IMR-90 (cell line): Measurements from ENCODE around the gene CRYBA4. TPM values are rescaled to one million over a fixed set of nuclear protein-coding genes. Genes with fewer than 3 reads are reported as not detected.

Source experiments
- ATAC-seq: fragments of 200-7000 bp; cut with Tn5 transposase; 2 replicates; pipeline ENCODE4 v1.9.1; 2020; ENCODE audit warnings: low read depth, mild to moderate bottlenecking, moderate library complexity
- BruUV-seq: library from RNA; stranded (reverse); fragments of 400-500 nt; replicated peaks from 2 replicates; lab custom pipeline; 2021; lab: Mats Ljungman, UMichigan
- CTCF ChIA-PET: fragments of 300-600 bp; formaldehyde crosslinking; extraction: SDS; loops from one replicate; lab custom pipeline; 2021; ENCODE audit warnings: antibody characterized with exemption; lab: Yijun Ruan, JAX
- POLR2A ChIA-PET: fragments of 300-600 bp; sonication (Branson Sonifier 250); formaldehyde crosslinking; loops from one replicate; lab custom pipeline; 2022; ENCODE audit warnings: antibody characterized with exemption; ENCODE audit not compliant: unreplicated experiment; lab: Charles Lee
- DNase-seq: peaks from one replicate; pipeline ENCODE4 v3.0.0; 2013
- H2AFZ ChIP-seq: replicated peaks from 2 replicates; pipeline ENCODE3; 2013; ENCODE audit warnings: low read length, mild to moderate bottlenecking; ENCODE audit not compliant: poor library complexity
- H2AK5ac ChIP-seq: 2 replicates; pipeline ENCODE4 v1.6.1; 2013; ENCODE audit warnings: low read depth, low read length, inconsistent platforms
- H2AK9ac ChIP-seq: replicated peaks from 2 replicates; pipeline ENCODE3; 2013; ENCODE audit warnings: mild to moderate bottlenecking, low read depth, low read length, moderate library complexity; ENCODE audit not compliant: poor library complexity
- H2BK120ac ChIP-seq: 2 replicates; pipeline ENCODE4 v1.6.1; 2013; ENCODE audit warnings: low read depth, low read length, inconsistent platforms
- H2BK15ac ChIP-seq: 3 replicates; pipeline ENCODE4 v1.6.1; 2013; ENCODE audit warnings: low read depth, low read length, inconsistent platforms
- H2BK20ac ChIP-seq: 2 replicates; pipeline ENCODE4 v1.6.1; 2013; ENCODE audit warnings: low read depth, mild to moderate bottlenecking, inconsistent platforms, low read length, moderate library complexity
- H2BK5ac ChIP-seq: 2 replicates; pipeline ENCODE4 v1.6.1; 2013; ENCODE audit warnings: mild to moderate bottlenecking, low read depth, low read length, inconsistent platforms; ENCODE audit not compliant: poor library complexity, severe bottlenecking
- H3K14ac ChIP-seq: replicated peaks from 2 replicates; pipeline ENCODE4 v1.6.1; 2013; ENCODE audit warnings: low read depth, low read length, inconsistent platforms
- H3K18ac ChIP-seq: 2 replicates; pipeline ENCODE4 v1.6.1; 2013; ENCODE audit warnings: low read depth, low read length, control low read depth
- H3K23ac ChIP-seq: 2 replicates; pipeline ENCODE4 v1.6.1; 2013; ENCODE audit warnings: low read depth, low read length, inconsistent platforms
- H3K27ac ChIP-seq: 2 replicates; pipeline ENCODE4 v1.5.1; 2013; ENCODE audit warnings: mild to moderate bottlenecking, control low read depth, low read length; ENCODE audit not compliant: insufficient read depth
- H3K27me3 ChIP-seq: 2 replicates; pipeline ENCODE4 v1.6.1; 2013; ENCODE audit warnings: low read length; ENCODE audit not compliant: control insufficient read depth, insufficient read depth
- H3K36me3 ChIP-seq: 2 replicates; pipeline ENCODE4 v1.6.1; 2013; ENCODE audit warnings: low read length, mixed read lengths; ENCODE audit not compliant: control insufficient read depth, insufficient read depth
- H3K4ac ChIP-seq: 2 replicates; pipeline ENCODE4 v1.6.1; 2013; ENCODE audit warnings: low read depth, low read length, inconsistent platforms
- H3K4me1 ChIP-seq: 2 replicates; pipeline ENCODE4 v1.6.1; 2013; ENCODE audit warnings: low read length, mixed read lengths; ENCODE audit not compliant: control insufficient read depth, insufficient read depth
- H3K4me2 ChIP-seq: 2 replicates; pipeline ENCODE4 v1.6.1; 2013; ENCODE audit warnings: low read depth, mild to moderate bottlenecking, control low read depth, low read length, moderate library complexity
- H3K4me3 ChIP-seq: 2 replicates; pipeline ENCODE4 v1.5.1; 2013; ENCODE audit warnings: low read depth, mild to moderate bottlenecking, control low read depth, low read length, moderate library complexity; ENCODE audit not compliant: insufficient read depth
- H3K56ac ChIP-seq: 2 replicates; pipeline ENCODE4 v1.6.1; 2013; ENCODE audit warnings: low read length, inconsistent platforms; ENCODE audit not compliant: insufficient read depth; ENCODE audit errors: extremely low read depth
- H3K79me1 ChIP-seq, 2 experiments: 2 replicates each; pipeline ENCODE4 v1.6.1; 2013; ENCODE audit warnings: low read length in 2 of 2, inconsistent platforms in 1 of 2, low read depth in 1 of 2
- H3K9ac ChIP-seq: 2 replicates; pipeline ENCODE4 v1.6.1; 2013; ENCODE audit warnings: low read depth, low read length, control low read depth
- H3K9me1 ChIP-seq: 2 replicates; pipeline ENCODE4 v1.6.1; 2013; ENCODE audit warnings: low read length, inconsistent platforms; ENCODE audit not compliant: insufficient read depth
- H3K9me3 ChIP-seq: 2 replicates; pipeline ENCODE4 v1.6.1; 2013; ENCODE audit warnings: low read length; ENCODE audit not compliant: control insufficient read depth, insufficient read depth
- H4K20me1 ChIP-seq: 2 replicates; pipeline ENCODE4 v1.6.1; 2013; ENCODE audit warnings: low read length, inconsistent platforms; ENCODE audit not compliant: insufficient read depth
- H4K5ac ChIP-seq: 2 replicates; pipeline ENCODE4 v1.6.1; 2013; ENCODE audit warnings: mild to moderate bottlenecking, low read depth, low read length, control low read depth
- H4K8ac ChIP-seq, 2 experiments: 2 replicates each; pipeline ENCODE4 v1.6.1; 2013; ENCODE audit warnings: low read depth in 2 of 2, low read length in 2 of 2, control low read depth in 1 of 2, inconsistent platforms in 1 of 2
- H4K91ac ChIP-seq: 2 replicates; pipeline ENCODE4 v1.6.1; 2013; ENCODE audit warnings: low read depth, low read length, inconsistent platforms; ENCODE audit not compliant: insufficient read depth
- BHLHE40 ChIP-seq: fragments of 150-350 bp; IDR thresholded peaks from 2 replicates; pipeline ENCODE4 v1.6.1; 2016; ENCODE audit warnings: mild to moderate bottlenecking, low read depth, low read length
- CEBPB ChIP-seq: IDR thresholded peaks from 2 replicates; pipeline ENCODE4 v1.6.1; 2012; ENCODE audit warnings: low read depth, low read length, improper control_type of control experiment
- CTCF ChIP-seq: conservative IDR thresholded peaks from 2 replicates; pipeline ENCODE4 v1.5.1; 2012; ENCODE audit warnings: mild to moderate bottlenecking, low read depth, low read length, improper control_type of control experiment
- ELK1 ChIP-seq: fragments of 150-350 bp; IDR thresholded peaks from 2 replicates; pipeline ENCODE4 v1.6.1; 2016; ENCODE audit warnings: low read depth, mild to moderate bottlenecking, low read length, moderate library complexity, borderline replicate concordance
- FOS ChIP-seq: fragments of 150-350 bp; IDR thresholded peaks from 2 replicates; pipeline ENCODE4 v1.6.1; 2016; ENCODE audit warnings: low read depth, low read length
- MAFK ChIP-seq: IDR thresholded peaks from 2 replicates; pipeline ENCODE4 v1.6.1; 2012; ENCODE audit warnings: low read depth, low read length, improper control_type of control experiment
- MAZ ChIP-seq: IDR thresholded peaks from 2 replicates; pipeline ENCODE4 v1.6.1; 2012; ENCODE audit warnings: low read depth, mild to moderate bottlenecking, low read length, improper control_type of control experiment, moderate library complexity, borderline replicate concordance
- MXI1 ChIP-seq: IDR thresholded peaks from 2 replicates; pipeline ENCODE4 v1.6.1; 2012; ENCODE audit warnings: low read depth, mild to moderate bottlenecking, low read length, moderate library complexity, borderline replicate concordance
- POLR2A ChIP-seq: IDR thresholded peaks from 2 replicates; pipeline ENCODE4 v1.6.1; 2012; ENCODE audit warnings: mild to moderate bottlenecking, low read depth, low read length
- RAD21 ChIP-seq: IDR thresholded peaks from 2 replicates; pipeline ENCODE4 v1.6.1; 2012; ENCODE audit warnings: low read length, improper control_type of control experiment
- RCOR1 ChIP-seq: IDR thresholded peaks from 2 replicates; pipeline ENCODE4 v1.6.1; 2012; ENCODE audit warnings: mild to moderate bottlenecking, low read length, improper control_type of control experiment; ENCODE audit not compliant: insufficient replicate concordance
- RFX5 ChIP-seq: IDR thresholded peaks from 2 replicates; pipeline ENCODE4 v1.8.0; 2012; ENCODE audit warnings: low read depth, mild to moderate bottlenecking, low read length, moderate library complexity
- SMC3 ChIP-seq: fragments of 150-350 bp; IDR thresholded peaks from 2 replicates; pipeline ENCODE4 v1.6.1; 2016; ENCODE audit warnings: low read depth, mild to moderate bottlenecking, antibody characterized with exemption, low read length, moderate library complexity
- USF2 ChIP-seq: fragments of 150-350 bp; IDR thresholded peaks from 2 replicates; pipeline ENCODE4 v1.6.1; 2017; ENCODE audit warnings: mild to moderate bottlenecking, antibody characterized with exemption, low read length, low read depth
- WGBS, 2 experiments: methylation state at CpG; one replicate each; pipeline versions ENCODE4 v1.1.5 to v1.1.7; 2013; ENCODE audit warnings: missing lambda C conversion rate in 2 of 2; ENCODE audit not compliant: insufficient read length in 1 of 2; ENCODE audit errors: extremely low coverage in 2 of 2; 5-methylcytosine and 5-hydroxymethylcytosine counted together
- dilution Hi-C: fragments of 300-500 bp; cut with HindIII; formaldehyde crosslinking; loops from one replicate; pipeline ENCODE4 v1.14.3; 2018; ENCODE audit warnings: low sequenced_read_pairs; ENCODE audit not compliant: unreplicated experiment
- in situ Hi-C: fragments of 300-500 bp; cut with MboI; formaldehyde crosslinking; loops from 3 replicates; pipeline ENCODE4 v1.14.3; 2019; ENCODE audit warnings: low sequenced_read_pairs, inconsistent platforms, mixed read lengths
- intact Hi-C: fragments of 100-400 bp; cut with micrococcal nuclease; formaldehyde crosslinking; loops from 2 replicates; pipeline ENCODE4 v1.10.0; 2022
- polyA plus RNA-seq, 3 experiments: library from polyadenylated mRNA; depleted of rRNA; stranded (reverse); fragments of >200 nt; gene quantifications; 2 replicates each; pipeline ENCODE4 v1.2.3, GENCODE V29; 2012; ENCODE audit warnings: low replicate concordance in 1 of 3
- total RNA-seq: library from RNA; depleted of rRNA; stranded (reverse); fragments of >200 nt; gene quantifications from 2 replicates; pipeline ENCODE4 v1.2.3, GENCODE V29; 2012

The CRYBA4 gene
- total and polyA plus RNA-seq, 2 of the 4 experiments (the other 2 are of a cell fraction), result not detected

- POLR2A ChIA-PET, result no interaction called here
- peak; percentile 55 for DNase-seq
Observed at GRCh38 chr22:26646158-26646557, 24.4 kb downstream of the CRYBA4 start.

More at GRCh38 chr22:26646158-26646557, 24.4 kb downstream of the CRYBA4 start:
- no peak overlapping the region for H3K4me3 ChIP-seq
- H2AK5ac ChIP-seq, result no peak overlapping the region; the same call in 1 of the 2 replicates
- H4K20me1 ChIP-seq, result no peaks in the 10 kb centered on the region
- H3K4ac ChIP-seq, result no peak overlapping the region; the same call in 1 of the 2 replicates
- no TSS peak for BruUV-seq
- CTCF ChIA-PET, result no interaction called here
- H2BK15ac ChIP-seq, result no peak overlapping the region
- in situ Hi-C loops, result no loop called here
- no peak for TF ChIP-seq MXI1
- no peak for TF ChIP-seq BHLHE40
- TF ChIP-seq RCOR1, result no peak
- no peak for TF ChIP-seq RAD21
- no peak for TF ChIP-seq ELK1
- TF ChIP-seq FOS, result no peak
- TF ChIP-seq POLR2A, result no peak
- TF ChIP-seq CTCF, result no peak
- no peak for TF ChIP-seq RFX5
- TF ChIP-seq SMC3, result no peak
- no peak for TF ChIP-seq CEBPB
- no peak for TF ChIP-seq USF2
- no peak for TF ChIP-seq MAZ
- TF ChIP-seq MAFK, result no peak
- H3K9ac ChIP-seq, result no peak overlapping the region
- no peak overlapping the region for H3K27ac ChIP-seq
- no peak overlapping the region for H3K56ac ChIP-seq
- no peaks in the 10 kb centered on the region for H3K79me1 ChIP-seq
- 0 out of 2 replicates have a peak overlapping the region, but pooled peaks have one; percentile 27 for H3K4me2 ChIP-seq
- peaks cover 35% of the 10 kb centered on the region for H3K27me3 ChIP-seq
- intact Hi-C loops, result no loop called here
- WGBS, 2 experiments, result 22% methylated on average over 4 of the region's 5 CpGs; no CpG with 5 or more reads in 1 of the 2 experiments
- H2AFZ ChIP-seq, result peak overlapping the region; percentile 80
- peak; percentile 46 for ATAC-seq
- dilution Hi-C loops, result no loop called here
- peaks cover 9% of the 10 kb centered on the region for H3K4me1 ChIP-seq
- no peak overlapping the region for H2BK120ac ChIP-seq
- no peak overlapping the region for H3K18ac ChIP-seq
- no peak overlapping the region for H4K91ac ChIP-seq
- no peak overlapping the region for H2BK20ac ChIP-seq
- H3K23ac ChIP-seq, result no peak overlapping the region
- no peak overlapping the region for H3K14ac ChIP-seq
- no peak overlapping the region for H4K5ac ChIP-seq
- peaks cover 10% of the 10 kb centered on the region; the same call in 1 of the 2 replicates for H3K9me1 ChIP-seq
- H3K9me3 ChIP-seq, result peaks cover 2% of the 10 kb centered on the region
- H4K8ac ChIP-seq, result no peak overlapping the region
- H2AK9ac ChIP-seq, result peak overlapping the region; percentile 82
- no peaks in the 10 kb centered on the region for H3K36me3 ChIP-seq
- H2BK5ac ChIP-seq, result no peak overlapping the region
